A673 (cell line): ENCODE results near the gene CCDC88C. TPM values are rescaled to one million over a fixed set of nuclear protein-coding genes. Genes with fewer than 3 reads are reported as not detected.

Source experiments
- BruUV-seq: library from RNA; stranded (reverse); fragments of 400-500 nt; replicated peaks from 2 replicates; lab custom pipeline; 2021; lab: Mats Ljungman, UMichigan
- CTCF ChIA-PET: fragments of 300-600 bp; sonication (Branson Sonifier 250); formaldehyde crosslinking; loops from one replicate; lab custom pipeline; 2022; ENCODE audit warnings: antibody characterized with exemption; lab: Charles Lee
- POLR2A ChIA-PET: fragments of 300-600 bp; sonication (Branson Sonifier 250); formaldehyde crosslinking; loops from one replicate; lab custom pipeline; 2022; ENCODE audit warnings: antibody characterized with exemption; ENCODE audit not compliant: low non-redundant PET; lab: Charles Lee
- DNase-seq: peaks from one replicate; pipeline ENCODE4 v3.0.0-alpha.2; 2015; ENCODE audit warnings: low spot score
- H3K27ac ChIP-seq: fragments of 200-600 bp; sonication (generic); 2 replicates; pipeline ENCODE4 v1.5.1; 2016; ENCODE audit warnings: mixed run types, low read depth, mild to moderate bottlenecking, mixed read lengths, antibody characterized with exemption, low read length; ENCODE audit not compliant: poor library complexity, severe bottlenecking
- H3K27me3 ChIP-seq: fragments of 200-600 bp; sonication (generic); replicated peaks from 2 replicates; pipeline ENCODE4 v1.6.1; 2017; ENCODE audit warnings: mixed run types, low read depth, mild to moderate bottlenecking, mixed read lengths, antibody characterized with exemption, low read length; ENCODE audit not compliant: insufficient read depth, poor library complexity
- H3K36me3 ChIP-seq: fragments of 200-600 bp; sonication (generic); 2 replicates; pipeline ENCODE4 v1.6.1; 2016; ENCODE audit warnings: mixed run types, mild to moderate bottlenecking, mixed read lengths, antibody characterized with exemption, low read length; ENCODE audit not compliant: insufficient read depth, poor library complexity, severe bottlenecking
- H3K4me1 ChIP-seq: fragments of 200-600 bp; sonication (generic); 2 replicates; pipeline ENCODE4 v1.6.1; 2017; ENCODE audit warnings: mixed run types, mild to moderate bottlenecking, mixed read lengths, antibody characterized with exemption, low read length; ENCODE audit not compliant: insufficient read depth, poor library complexity, severe bottlenecking
- H3K4me3 ChIP-seq: fragments of 200-600 bp; sonication (generic); 2 replicates; pipeline ENCODE4 v1.5.1; 2016; ENCODE audit warnings: low read depth, mixed run types, mild to moderate bottlenecking, mixed read lengths, low read length; ENCODE audit not compliant: poor library complexity, severe bottlenecking
- H3K9me3 ChIP-seq: fragments of 200-600 bp; sonication (generic); 2 replicates; pipeline ENCODE4 v1.6.1; 2016; ENCODE audit warnings: mixed run types, low read depth, mild to moderate bottlenecking, mixed read lengths, antibody characterized with exemption, low read length; ENCODE audit not compliant: poor library complexity, severe bottlenecking
- EZH2 ChIP-seq: fragments of 200-600 bp; sonication (generic); IDR thresholded peaks from 2 replicates; pipeline ENCODE4 v1.6.1; 2017; ENCODE audit warnings: borderline replicate concordance, low read depth, mild to moderate bottlenecking, mixed read lengths, antibody characterized with exemption, low read length; ENCODE audit not compliant: poor library complexity, severe bottlenecking
- intact Hi-C: fragments of 100-400 bp; cut with micrococcal nuclease; formaldehyde crosslinking; loops from one replicate; pipeline ENCODE4 v1.10.0; 2022; ENCODE audit not compliant: unreplicated experiment
- total RNA-seq: library from RNA; stranded (reverse); gene quantifications from 2 replicates; pipeline ENCODE4 v1.2.3, GENCODE V29; 2021
- TF ChIP-seq, protein P1 (sequence below): fragments of 300-800, 200-600 bp; sonication (generic); conservative IDR thresholded peaks from 2 replicates; pipeline ENCODE4 v1.5.1; 2017; ENCODE audit warnings: low read depth, mild to moderate bottlenecking, antibody characterized with exemption, low read length, moderate library complexity, mixed read lengths

CCDC88C gene
- total RNA-seq, 1 experiment from 2014 or later = 49.1 TPM

- peaks cover 8% of the 10 kb centered on the region for H3K9me3 ChIP-seq
- intact Hi-C loops = no loop called here
- H3K27me3 ChIP-seq = no peaks in the 10 kb centered on the region
- DNase-seq = no peak
- no TSS peak for BruUV-seq
- POLR2A ChIA-PET = no interaction called here
- TF ChIP-seq, protein P1, sequence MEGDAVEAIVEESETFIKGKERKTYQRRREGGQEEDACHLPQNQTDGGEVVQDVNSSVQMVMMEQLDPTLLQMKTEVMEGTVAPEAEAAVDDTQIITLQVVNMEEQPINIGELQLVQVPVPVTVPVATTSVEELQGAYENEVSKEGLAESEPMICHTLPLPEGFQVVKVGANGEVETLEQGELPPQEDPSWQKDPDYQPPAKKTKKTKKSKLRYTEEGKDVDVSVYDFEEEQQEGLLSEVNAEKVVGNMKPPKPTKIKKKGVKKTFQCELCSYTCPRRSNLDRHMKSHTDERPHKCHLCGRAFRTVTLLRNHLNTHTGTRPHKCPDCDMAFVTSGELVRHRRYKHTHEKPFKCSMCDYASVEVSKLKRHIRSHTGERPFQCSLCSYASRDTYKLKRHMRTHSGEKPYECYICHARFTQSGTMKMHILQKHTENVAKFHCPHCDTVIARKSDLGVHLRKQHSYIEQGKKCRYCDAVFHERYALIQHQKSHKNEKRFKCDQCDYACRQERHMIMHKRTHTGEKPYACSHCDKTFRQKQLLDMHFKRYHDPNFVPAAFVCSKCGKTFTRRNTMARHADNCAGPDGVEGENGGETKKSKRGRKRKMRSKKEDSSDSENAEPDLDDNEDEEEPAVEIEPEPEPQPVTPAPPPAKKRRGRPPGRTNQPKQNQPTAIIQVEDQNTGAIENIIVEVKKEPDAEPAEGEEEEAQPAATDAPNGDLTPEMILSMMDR = no peak
- no peak for TF ChIP-seq EZH2
- CTCF ChIA-PET = no interaction called here
- H3K4me1 ChIP-seq = peaks cover 35% of the 10 kb centered on the region
- no peak overlapping the region for H3K27ac ChIP-seq
- no peak overlapping the region for H3K4me3 ChIP-seq
- H3K36me3 ChIP-seq = peaks cover 53% of the 10 kb centered on the region
These were observed 134.0 kb downstream of the CCDC88C start for GRCh38 chr14:91283666-91284065.

GRCh38 chr14:91282954-91283645, 134.5 kb downstream of the CCDC88C start:
- Histone ChIP-seq H3K27me3 (no peaks in the 10 kb centered on the region), H3K36me3 (peaks cover 59% of the 10 kb centered on the region)

DNA sequence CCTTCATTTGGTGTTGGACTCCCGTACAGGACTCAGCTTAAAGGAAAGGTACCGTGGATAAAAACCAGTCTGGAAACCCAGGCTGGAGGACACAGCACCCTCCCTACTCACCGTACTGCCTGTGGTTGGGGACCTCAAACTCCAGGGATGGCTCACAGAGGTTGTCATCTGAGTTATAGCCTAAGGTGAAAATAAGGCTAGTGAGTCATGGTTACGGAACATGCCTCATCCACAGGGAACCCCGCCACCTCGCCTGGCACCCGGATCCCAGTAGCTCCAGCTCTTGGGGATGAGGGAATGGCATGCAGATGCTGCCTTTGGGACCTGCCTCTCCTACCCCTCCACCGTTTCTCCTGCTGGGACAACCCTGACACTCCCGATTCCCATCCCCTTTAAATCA, 136.3 kb downstream of the CCDC88C start:
- H3K9me3 ChIP-seq = peaks cover 8% of the 10 kb centered on the region
- no peak for DNase-seq
- intact Hi-C loops = no loop called here
- no peak overlapping the region for H3K4me3 ChIP-seq
- H3K27me3 ChIP-seq = no peaks in the 10 kb centered on the region
- no peak overlapping the region for H3K27ac ChIP-seq
- H3K36me3 ChIP-seq = peaks cover 49% of the 10 kb centered on the region
- TF ChIP-seq, protein P1 = no peak
- TF ChIP-seq EZH2 = no peak
- no TSS peak for BruUV-seq
- ChIA-PET POLR2A (no interaction called here), CTCF (no interaction called here)
- peaks cover 33% of the 10 kb centered on the region for H3K4me1 ChIP-seq

More at GRCh38 chr14:91282954-91283645, 134.5 kb downstream of the CCDC88C start:
- BruUV-seq = no TSS peak
- Histone ChIP-seq H3K4me3 (no peak overlapping the region), H3K27ac (no peak overlapping the region), H3K4me1 (peaks cover 35% of the 10 kb centered on the region), H3K9me3 (peaks cover 8% of the 10 kb centered on the region)
- intact Hi-C loops = no loop called here
- DNase-seq = no peak
- ChIA-PET CTCF (no interaction called here), POLR2A (no interaction called here)
- TF ChIP-seq EZH2 = no peak
- TF ChIP-seq, protein P1 = no peak
